ENCODE data around the gene PTGFRN. TPM values are rescaled to one million over a fixed set of nuclear protein-coding genes. Genes with fewer than 3 reads are reported as not detected.

Gene PTGFRN
- total and polyA plus RNA-seq, 8 donors, result 38.1 to 77.5 (median 67.9) TPM

- Histone ChIP-seq H3K36me3 (no peaks in the 10 kb centered on the region), H3K27me3 (no peaks in the 10 kb centered on the region), H3K4me3 (no peak overlapping the region), H3K9me3 (no peaks in the 10 kb centered on the region), H3K27ac (no peak overlapping the region), H3K4me1 (peaks cover 6% of the 10 kb centered on the region in 2 donors)
- DNase-seq (no peak), ATAC-seq (no peak)
- intact Hi-C loops (cut with DNase I), result no loop called here
- TF ChIP-seq CTCF (IDR thresholded peaks at IDR 0.05), result no peak
These were observed 51.9 kb downstream of the PTGFRN start for GRCh38 chr1:116961606-116962005.

- intact Hi-C loops (cut with DNase I), result no loop called here
- H3K4me1 ChIP-seq, result peaks cover 6% of the 10 kb centered on the region in 2 donors
- DNase-seq, result no peak
- no peaks in the 10 kb centered on the region for H3K27me3 ChIP-seq
- H3K36me3 ChIP-seq, result no peaks in the 10 kb centered on the region
- H3K9me3 ChIP-seq, result no peaks in the 10 kb centered on the region
- H3K4me3 ChIP-seq, result no peak overlapping the region
- TF ChIP-seq CTCF (IDR thresholded peaks at IDR 0.05), result no peak
- ATAC-seq, result peak; percentile 88
- no peak overlapping the region for H3K27ac ChIP-seq
These were observed 53.4 kb downstream of the PTGFRN start for GRCh38 chr1:116962987-116963639.

- no peak overlapping the region for H3K4me3 ChIP-seq
- DNase-seq (no peak), ATAC-seq (no peak)
- no peaks in the 10 kb centered on the region for H3K36me3 ChIP-seq
- TF ChIP-seq CTCF (IDR thresholded peaks at IDR 0.05), result no peak
- H3K4me1 ChIP-seq, result peaks cover 6% of the 10 kb centered on the region in 2 donors
- intact Hi-C loops (cut with DNase I), result no loop called here
- H3K27me3 ChIP-seq, result no peaks in the 10 kb centered on the region
- no peak overlapping the region for H3K27ac ChIP-seq
- no peaks in the 10 kb centered on the region for H3K9me3 ChIP-seq
These were observed 57.1 kb downstream of the PTGFRN start for GRCh38 chr1:116966791-116967190.

GRCh38 chr1:116968724-116969123 is 59.0 kb downstream of the PTGFRN start:
- ATAC-seq, result no peak
- Histone ChIP-seq H3K27me3 (no peaks in the 10 kb centered on the region), H3K4me1 (no peaks in the 10 kb centered on the region), H3K9me3 (no peaks in the 10 kb centered on the region), H3K4me3 (no peak overlapping the region), H3K27ac (no peak overlapping the region), H3K36me3 (no peaks in the 10 kb centered on the region)
- no peak for DNase-seq
- intact Hi-C loops (cut with DNase I), result no loop called here
- TF ChIP-seq CTCF (IDR thresholded peaks at IDR 0.05), result no peak

- TF ChIP-seq CTCF (IDR thresholded peaks at IDR 0.05), result no peak
- Histone ChIP-seq H3K27ac (no peak overlapping the region), H3K27me3 (no peaks in the 10 kb centered on the region), H3K9me3 (no peaks in the 10 kb centered on the region), H3K4me1 (no peaks in the 10 kb centered on the region), H3K4me3 (no peak overlapping the region), H3K36me3 (peaks cover 0 to 10% of the 10 kb centered on the region in 2 donors)
- DNase-seq (no peak), ATAC-seq (peak; percentile 41)
- intact Hi-C loops (cut with DNase I), result no loop called here
These were observed 61.6 kb downstream of the PTGFRN start for GRCh38 chr1:116971258-116971860.

All from left lung (tissue), 10 donors.